Kidney (tissue), 14 donors: ENCODE data around the gene ZNF700. TPM values are rescaled to one million over a fixed set of nuclear protein-coding genes. Genes with fewer than 3 reads are reported as not detected.
A peak's percentile ranks its signal among the peaks of the same experiment; 100 is the strongest.

Experiments used
- DNase-seq, 5 donors: peaks; one replicate each; pipeline ENCODE4 v3.0.0-alpha.2; 2013 to 2020
- FAIRE-seq: peaks from 2 replicates; lab custom pipeline; 2012; peaks lifted over from hg19 to GRCh38; lab: Jason Lieb, UNC
- H3K27ac ChIP-seq, 2 donors: one replicate each; pipeline ENCODE4 v1.7.0; 2013; ENCODE audit warnings: low read depth in 2 of 2, low read length in 2 of 2, inconsistent platforms in 1 of 2
- H3K27me3 ChIP-seq: one replicate; pipeline ENCODE4 v1.7.1; 2013; ENCODE audit warnings: low read length, inconsistent platforms; ENCODE audit not compliant: control insufficient read depth, insufficient read depth
- H3K36me3 ChIP-seq, 3 donors: one replicate each; pipeline versions ENCODE4 v1.7.0 to v1.7.1; 2013; ENCODE audit warnings: low read length in 3 of 3, control low read depth in 1 of 3, inconsistent platforms in 1 of 3; ENCODE audit not compliant: insufficient read depth in 3 of 3, control insufficient read depth in 2 of 3
- H3K4me1 ChIP-seq, 3 donors: one replicate each; pipeline versions ENCODE4 v1.7.0 to v1.7.1; 2013; ENCODE audit warnings: low read length in 3 of 3, inconsistent platforms in 1 of 3, low read depth in 1 of 3; ENCODE audit not compliant: control insufficient read depth in 2 of 3, insufficient read depth in 2 of 3
- H3K4me3 ChIP-seq, 3 donors: one replicate each; pipeline versions ENCODE4 v1.7.0 to v1.8.1; 2013; ENCODE audit warnings: low read length in 3 of 3, control low read depth in 1 of 3, inconsistent platforms in 1 of 3
- H3K9ac ChIP-seq, 3 donors: one replicate each; pipeline versions ENCODE4 v1.7.0 to v1.7.1; 2013; ENCODE audit warnings: low read length in 3 of 3, control low read depth in 1 of 3, inconsistent platforms in 1 of 3
- H3K9me3 ChIP-seq, 3 donors: one replicate each; pipeline versions ENCODE4 v1.7.0 to v1.7.1; 2013; ENCODE audit warnings: low read length in 3 of 3, control low read depth in 1 of 3, inconsistent platforms in 1 of 3; ENCODE audit not compliant: control insufficient read depth in 2 of 3, insufficient read depth in 1 of 3
- intact Hi-C: fragments of 100-400 bp; cut with DNase I; formaldehyde crosslinking; loops from one replicate; pipeline ENCODE4 v1.11.1; 2022
- polyA plus RNA-seq: library from polyadenylated mRNA; stranded (reverse); fragments of 350-450 nt; fragmentation: Illumina TruSeq; extraction: RNeasy Lipid Tissue Mini Kit (QIAGEN cat#74804); gene quantifications from one replicate; pipeline ENCODE4 v1.2.3, GENCODE V29; 2014; ENCODE audit warnings: low read depth, low replicate concordance; ENCODE audit not compliant: insufficient read depth
- total RNA-seq: library from RNA; stranded (reverse); fragmentation: NEBNext Ultra II Directional; extraction: Animal tissue kit (Norgen Biotek cat#: 25700); gene quantifications from one replicate; pipeline ENCODE4 v1.2.1, GENCODE V29; 2021
- TF ChIP-seq, protein P1 (sequence below): IDR thresholded peaks from 3 replicates; pipeline ENCODE4 v1.5.1; 2012; ENCODE audit warnings: mild to moderate bottlenecking, moderate library complexity, borderline replicate concordance; ENCODE audit not compliant: insufficient read depth; ENCODE audit errors: extremely low read depth
- donor health status: control.
- donor health status: control.
- donor health status: control.
- donor health status: control.
- donor health status: control.
- donor health status: DM: yes; HTN: yes; CAD: no.
- donor health status: Normal renal cell carcinoma (clear cell type).

ZNF700 gene
- total and polyA plus RNA-seq, 2 donors from 2014 or later: 7.2 to 20.9 TPM

- H3K36me3 ChIP-seq: peaks cover 2 to 16% (median 8%) of the 10 kb centered on the region in 3 donors
- peaks cover 2 to 19% (median 2%) of the 10 kb centered on the region in 3 donors for H3K9me3 ChIP-seq
- H3K27me3 ChIP-seq: no peaks in the 10 kb centered on the region
- intact Hi-C loops: no loop called here
- no peak overlapping the region for H3K9ac ChIP-seq
- FAIRE-seq (no peak), DNase-seq (no peak)
- TF ChIP-seq, protein P1, sequence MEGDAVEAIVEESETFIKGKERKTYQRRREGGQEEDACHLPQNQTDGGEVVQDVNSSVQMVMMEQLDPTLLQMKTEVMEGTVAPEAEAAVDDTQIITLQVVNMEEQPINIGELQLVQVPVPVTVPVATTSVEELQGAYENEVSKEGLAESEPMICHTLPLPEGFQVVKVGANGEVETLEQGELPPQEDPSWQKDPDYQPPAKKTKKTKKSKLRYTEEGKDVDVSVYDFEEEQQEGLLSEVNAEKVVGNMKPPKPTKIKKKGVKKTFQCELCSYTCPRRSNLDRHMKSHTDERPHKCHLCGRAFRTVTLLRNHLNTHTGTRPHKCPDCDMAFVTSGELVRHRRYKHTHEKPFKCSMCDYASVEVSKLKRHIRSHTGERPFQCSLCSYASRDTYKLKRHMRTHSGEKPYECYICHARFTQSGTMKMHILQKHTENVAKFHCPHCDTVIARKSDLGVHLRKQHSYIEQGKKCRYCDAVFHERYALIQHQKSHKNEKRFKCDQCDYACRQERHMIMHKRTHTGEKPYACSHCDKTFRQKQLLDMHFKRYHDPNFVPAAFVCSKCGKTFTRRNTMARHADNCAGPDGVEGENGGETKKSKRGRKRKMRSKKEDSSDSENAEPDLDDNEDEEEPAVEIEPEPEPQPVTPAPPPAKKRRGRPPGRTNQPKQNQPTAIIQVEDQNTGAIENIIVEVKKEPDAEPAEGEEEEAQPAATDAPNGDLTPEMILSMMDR: no peak
- H3K27ac ChIP-seq: no peak overlapping the region
- H3K4me1 ChIP-seq: no peaks in the 10 kb centered on the region
- H3K4me3 ChIP-seq: no peak overlapping the region
Measured at GRCh38 chr19:11973019-11973810, 48.3 kb downstream of the ZNF700 start.

DNA sequence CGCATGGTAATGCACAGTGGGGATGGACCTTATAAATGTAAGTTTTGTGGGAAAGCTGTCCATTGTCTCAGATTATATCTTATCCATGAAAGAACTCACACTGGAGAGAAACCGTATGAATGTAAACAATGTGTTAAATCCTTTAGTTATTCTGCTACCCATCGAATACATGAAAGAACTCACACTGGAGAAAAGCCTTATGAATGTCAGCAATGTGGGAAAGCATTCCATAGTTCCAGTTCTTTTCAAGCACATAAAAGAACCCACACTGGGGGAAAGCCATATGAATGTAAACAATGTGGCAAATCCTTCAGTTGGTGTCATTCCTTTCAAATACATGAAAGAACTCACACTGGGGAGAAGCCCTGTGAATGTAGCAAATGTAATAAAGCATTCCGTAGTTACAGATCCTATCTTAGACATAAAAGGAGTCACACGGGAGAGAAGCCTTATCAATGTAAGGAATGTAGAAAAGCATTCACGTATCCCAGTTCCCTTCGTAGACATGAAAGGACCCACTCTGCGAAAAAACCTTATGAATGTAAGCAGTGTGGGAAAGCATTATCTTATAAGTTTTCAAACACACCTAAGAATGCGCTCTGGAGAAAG is 53.7 kb downstream of the ZNF700 start:
- no peak overlapping the region for H3K9ac ChIP-seq
- peaks cover 11 to 30% (median 18%) of the 10 kb centered on the region in 3 donors for H3K36me3 ChIP-seq
- peaks cover 9 to 65% (median 22%) of the 10 kb centered on the region in 3 donors for H3K9me3 ChIP-seq

GRCh38 chr19:11979527-11979926 is 54.6 kb downstream of the ZNF700 start:
- peak overlapping the region in 2 of 3 donors; percentile 17 to 26 for H3K4me3 ChIP-seq
- no peaks in the 10 kb centered on the region for H3K27me3 ChIP-seq
- intact Hi-C loops: no loop called here
- no peak overlapping the region for H3K9ac ChIP-seq
- peaks cover 9 to 65% (median 22%) of the 10 kb centered on the region in 3 donors for H3K9me3 ChIP-seq
- H3K27ac ChIP-seq: no peak overlapping the region
- no peak for FAIRE-seq
- no peaks in the 10 kb centered on the region for H3K4me1 ChIP-seq
- DNase-seq: no peak
- TF ChIP-seq, protein P1: no peak
- peaks cover 11 to 30% (median 18%) of the 10 kb centered on the region in 3 donors for H3K36me3 ChIP-seq

More for the DNA sequence above, 53.7 kb downstream of the ZNF700 start:
- FAIRE-seq: no peak
- Histone ChIP-seq H3K27me3 (no peaks in the 10 kb centered on the region), H3K27ac (no peak overlapping the region), H3K4me3 (peak overlapping the region in 1 of 3 donors; percentile 17), H3K4me1 (no peaks in the 10 kb centered on the region)
- intact Hi-C loops: no loop called here
- no peak for DNase-seq
- TF ChIP-seq, protein P1: no peak
